Activated T-helper 1 cell treated with anti-CD3 and anti-CD28 coated beads, Interleukin-2, amount 50 U/mL, for 16 hours (primary cell): Measurements from ENCODE around the gene NEXN.

Experiments used
- DNase-seq, 2 donors: peaks; one replicate each; pipeline ENCODE4 v3.0.0-alpha.2; 2020; ENCODE audit warnings: low read depth in 1 of 2, low spot score in 1 of 2

The NEXN gene

DNA sequence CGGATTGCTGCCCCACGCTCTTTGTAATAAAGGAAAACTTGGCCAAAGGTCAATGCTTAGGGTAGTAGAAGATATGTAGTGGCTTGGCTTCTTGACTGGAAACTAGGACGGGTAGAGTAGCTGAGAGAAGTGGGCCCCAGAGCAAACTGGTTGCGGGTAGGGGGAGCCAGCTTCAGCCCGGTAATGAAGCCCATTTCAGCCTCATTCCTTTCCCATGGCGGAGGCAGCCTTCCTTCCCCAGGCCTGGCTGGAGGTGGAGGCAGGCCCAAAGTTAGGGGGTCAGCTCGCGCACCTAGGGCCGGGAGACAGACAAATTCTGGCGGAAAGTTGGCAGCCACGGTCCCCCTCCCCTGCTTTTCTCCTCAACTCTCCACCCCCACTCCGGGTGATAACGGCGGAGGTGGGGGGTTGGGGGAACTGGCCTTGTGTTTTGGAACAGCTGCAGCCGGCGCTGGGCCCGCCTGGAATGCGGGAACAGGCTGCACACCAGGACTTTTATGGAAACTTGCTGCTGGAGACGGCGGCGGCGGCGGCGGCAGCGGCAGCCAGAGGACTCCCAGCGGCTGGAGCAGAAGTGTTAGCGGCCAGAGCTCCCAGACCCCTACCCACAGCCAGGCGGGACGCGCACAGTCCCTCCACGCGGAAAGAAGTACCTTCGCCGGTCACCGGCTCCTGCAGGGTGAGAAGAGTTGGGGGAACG lies at the start of gene NEXN:
Gene NEXN, plus strand, starts transcription at position 544 of the 700 bp plus-strand sequence. CDS start 27,483 bp downstream, outside the sequence.
- no peak for DNase-seq

DNA sequence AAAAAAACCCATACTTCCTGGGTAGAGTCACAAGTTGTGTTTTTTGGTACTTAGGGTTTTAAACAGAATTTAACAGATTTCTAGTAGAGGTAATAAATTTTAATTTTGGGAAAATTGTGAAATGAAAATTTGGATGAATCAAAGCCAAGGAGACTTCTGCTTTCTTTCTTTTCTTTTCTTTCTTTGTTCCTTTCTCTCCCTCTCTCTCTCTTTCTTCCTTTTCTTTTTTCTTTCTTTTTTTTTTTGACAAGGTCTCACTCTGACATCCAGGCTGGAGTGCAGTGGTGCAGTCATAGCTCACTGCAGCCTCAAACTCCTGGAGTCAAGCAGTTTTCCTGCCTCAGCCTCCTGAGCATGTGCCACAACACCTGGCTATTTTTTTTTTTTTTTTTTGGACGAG lies 46.9 kb upstream of the NEXN start:
- DNase-seq, result no peak

DNA sequence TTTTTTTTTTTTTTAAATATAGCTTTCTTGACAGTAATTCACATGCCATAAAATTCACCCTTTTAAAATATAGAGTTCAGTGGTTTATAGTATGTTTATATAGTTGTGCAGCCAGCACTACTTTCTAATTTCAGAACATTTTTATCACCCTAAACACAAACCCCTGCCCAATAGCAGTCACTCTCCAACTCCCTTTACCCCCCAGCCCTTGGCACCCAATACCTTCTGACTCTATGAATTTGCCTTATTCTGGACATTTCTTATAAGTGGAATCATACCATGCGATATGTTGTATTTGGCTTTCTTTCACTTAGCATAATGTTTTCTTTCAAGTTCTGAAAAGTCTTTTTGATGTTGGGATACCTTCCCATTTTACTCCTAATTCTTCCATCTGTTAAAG lies 42.5 kb upstream of the NEXN start:
- DNase-seq, result no peak

DNA sequence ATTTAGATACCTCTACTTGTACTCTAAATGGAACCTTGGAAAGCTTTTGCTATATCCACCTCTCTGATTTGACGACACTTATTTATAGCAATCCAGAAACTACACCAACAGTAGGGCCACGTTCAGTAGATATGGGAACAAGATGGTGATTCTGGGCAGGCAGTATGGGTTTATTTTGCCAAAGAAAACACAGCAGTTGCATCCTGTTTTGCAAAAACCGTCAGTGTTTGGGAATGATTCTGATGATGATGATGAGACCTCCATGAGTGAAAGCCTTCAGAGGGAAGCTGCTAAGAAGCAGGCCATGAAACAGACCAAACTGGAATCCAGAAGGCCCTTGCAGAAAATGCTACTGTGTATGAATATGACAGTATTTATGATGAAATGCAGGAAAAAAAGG lies 41.5 kb upstream of the NEXN start:
- DNase-seq, result no peak

DNA sequence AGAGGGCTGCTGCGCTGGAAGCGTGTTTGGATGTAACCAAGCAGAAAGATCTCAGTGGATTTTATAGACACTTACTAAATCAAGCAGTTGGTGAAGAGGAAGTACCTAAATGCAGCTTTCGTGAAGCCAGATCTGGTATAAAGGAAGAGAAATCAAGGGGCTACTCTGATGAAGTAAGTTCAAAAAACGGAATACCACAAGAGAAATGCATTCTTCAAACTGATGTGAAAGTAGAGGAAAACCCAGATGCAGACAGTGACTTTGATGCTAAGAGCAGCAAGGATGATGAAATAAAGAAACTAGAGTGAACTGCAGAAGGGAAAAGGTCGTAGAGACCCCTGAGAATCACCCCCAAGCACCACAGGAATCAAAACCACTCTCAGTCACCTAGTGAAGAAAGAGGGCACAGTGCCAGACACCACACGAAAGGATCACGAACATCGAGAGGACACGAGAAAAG lies 40.8 kb upstream of the NEXN start:
- DNase-seq, result no peak

DNA sequence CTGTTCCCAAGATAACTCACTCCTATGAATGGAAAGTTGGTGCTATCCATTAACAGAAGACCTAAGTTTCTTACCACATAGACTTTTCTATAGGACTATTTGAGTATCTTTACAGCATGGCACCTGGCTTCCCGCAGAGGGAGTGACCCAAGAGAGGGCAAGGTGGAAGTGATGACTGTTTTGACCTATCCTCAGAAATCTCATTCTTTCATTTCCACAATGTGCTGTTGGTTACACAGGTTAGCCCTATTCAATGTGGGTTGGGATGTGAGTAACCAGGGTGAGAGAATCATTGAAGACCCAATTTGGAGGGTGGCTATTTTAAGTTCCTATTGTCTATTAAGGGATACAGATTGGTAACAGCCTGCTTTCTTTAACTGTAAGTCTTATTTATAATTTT lies 38.3 kb upstream of the NEXN start:
- DNase-seq, result no peak

DNA sequence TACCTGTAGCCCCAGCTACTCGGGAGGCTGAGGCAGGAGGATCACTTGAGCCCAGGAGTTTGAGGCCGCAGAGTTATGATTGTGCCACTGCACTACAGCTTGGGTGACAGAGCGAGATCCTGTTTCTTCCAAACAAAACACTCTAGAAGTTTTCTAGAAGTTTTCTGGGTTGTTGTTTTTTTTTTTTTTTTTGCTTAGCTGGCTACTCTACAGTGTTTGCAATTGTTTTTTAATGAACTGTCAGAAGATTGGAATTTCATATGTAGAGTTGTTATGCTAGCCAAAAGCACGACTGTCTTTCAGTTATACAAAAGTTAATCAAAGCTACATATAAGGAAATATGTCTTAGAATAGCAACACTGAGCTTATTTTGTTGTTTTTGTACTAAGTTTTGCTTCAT lies 30.9 kb upstream of the NEXN start:
- DNase-seq, result no peak

DNA sequence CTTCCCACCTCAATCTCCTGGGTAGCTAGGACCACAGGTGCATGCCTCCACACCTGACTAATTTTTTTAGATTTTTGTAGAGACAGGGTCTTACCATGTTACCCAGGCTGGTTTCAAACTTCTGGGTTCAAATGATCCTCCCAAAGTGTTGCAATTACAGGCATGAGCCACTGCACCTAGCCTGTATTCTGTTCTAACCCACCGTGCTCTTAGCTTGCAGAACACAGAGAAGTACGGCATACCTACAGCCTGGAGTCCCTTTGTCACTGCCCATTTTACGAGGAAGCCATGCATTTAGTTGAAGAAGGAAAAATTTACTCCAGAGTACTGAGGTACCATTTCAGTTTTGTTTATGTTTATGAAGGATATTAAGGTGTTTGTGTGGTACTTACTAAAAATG lies 29.7 kb upstream of the NEXN start:
- DNase-seq, result no peak

DNA sequence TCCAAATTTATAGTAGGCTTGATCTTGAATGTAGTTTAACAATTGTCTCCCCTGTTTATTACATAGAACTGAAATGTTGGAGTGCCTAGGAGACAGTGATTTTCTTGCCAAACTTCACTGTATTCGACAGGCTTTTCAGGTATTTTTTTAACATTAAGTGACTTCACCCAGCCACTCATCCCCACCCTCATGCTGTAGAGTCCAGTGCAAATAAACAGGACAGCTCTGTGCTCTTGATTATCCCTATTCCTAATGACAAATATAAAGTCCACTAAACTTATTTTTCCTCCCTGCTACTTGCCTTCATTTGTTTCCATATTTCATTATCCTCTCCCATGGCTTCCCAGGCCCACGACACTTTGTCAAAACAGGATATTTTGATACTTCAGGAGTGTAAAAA lies 29.2 kb upstream of the NEXN start:
- no peak for DNase-seq

DNA sequence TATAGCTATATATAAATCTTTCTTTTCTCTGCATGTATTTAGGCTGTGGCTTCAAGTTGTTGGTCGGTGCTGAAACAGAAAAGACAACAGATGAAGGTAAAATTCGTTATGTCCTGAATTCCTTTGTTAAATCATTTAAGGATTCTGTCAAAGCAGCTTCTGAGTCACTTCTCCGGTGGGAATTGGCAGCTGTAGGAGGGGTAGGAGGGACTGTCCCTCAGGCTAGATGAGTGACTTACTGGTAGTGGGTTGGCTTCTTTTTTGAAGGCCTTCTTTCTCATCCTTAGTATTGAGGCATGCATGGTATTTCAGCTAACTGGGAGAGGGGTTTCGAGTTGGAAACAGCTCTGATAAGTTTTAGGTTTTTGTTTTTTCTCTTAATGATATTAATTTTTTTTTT lies 22.1 kb upstream of the NEXN start:
- DNase-seq, result no peak

DNA sequence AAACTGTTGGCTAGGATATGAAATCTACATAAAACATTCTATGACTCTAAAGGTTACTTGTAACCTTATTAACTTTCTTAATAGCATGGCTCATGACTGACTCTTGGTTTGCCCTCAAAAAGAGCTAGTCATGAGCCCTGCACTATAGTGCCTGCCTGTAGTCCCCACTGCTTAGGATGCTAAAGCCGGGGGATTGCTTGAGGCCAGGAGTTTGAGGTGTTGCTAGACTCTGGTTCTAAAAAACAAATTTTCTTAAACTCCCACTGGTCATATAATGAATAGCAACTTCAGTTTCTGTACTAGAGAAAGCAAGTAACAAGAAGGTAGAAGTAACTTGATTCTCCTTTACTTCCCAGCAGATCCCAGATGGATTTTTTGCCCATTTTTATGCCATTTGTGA lies 15.8 kb upstream of the NEXN start:
- no peak for DNase-seq

DNA sequence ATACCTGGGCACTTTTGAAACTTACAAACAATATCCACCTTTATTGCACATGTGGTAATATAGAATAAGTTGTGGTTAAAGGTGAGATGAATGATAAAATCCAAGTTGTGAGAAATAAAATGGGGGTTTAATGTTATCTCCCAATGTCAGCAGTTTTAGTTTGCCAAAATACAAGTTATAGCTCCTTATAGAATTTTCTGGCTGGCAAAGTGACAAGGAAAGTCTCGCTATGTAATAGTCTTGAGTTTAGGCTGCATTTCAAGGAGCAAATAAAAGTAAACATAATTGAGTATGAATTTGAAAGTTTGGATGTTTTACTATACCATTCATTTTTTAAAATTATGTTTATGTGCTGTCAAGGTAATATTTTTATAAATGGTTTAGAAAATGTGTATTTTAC lies 15.0 kb upstream of the NEXN start:
- no peak for DNase-seq

DNA sequence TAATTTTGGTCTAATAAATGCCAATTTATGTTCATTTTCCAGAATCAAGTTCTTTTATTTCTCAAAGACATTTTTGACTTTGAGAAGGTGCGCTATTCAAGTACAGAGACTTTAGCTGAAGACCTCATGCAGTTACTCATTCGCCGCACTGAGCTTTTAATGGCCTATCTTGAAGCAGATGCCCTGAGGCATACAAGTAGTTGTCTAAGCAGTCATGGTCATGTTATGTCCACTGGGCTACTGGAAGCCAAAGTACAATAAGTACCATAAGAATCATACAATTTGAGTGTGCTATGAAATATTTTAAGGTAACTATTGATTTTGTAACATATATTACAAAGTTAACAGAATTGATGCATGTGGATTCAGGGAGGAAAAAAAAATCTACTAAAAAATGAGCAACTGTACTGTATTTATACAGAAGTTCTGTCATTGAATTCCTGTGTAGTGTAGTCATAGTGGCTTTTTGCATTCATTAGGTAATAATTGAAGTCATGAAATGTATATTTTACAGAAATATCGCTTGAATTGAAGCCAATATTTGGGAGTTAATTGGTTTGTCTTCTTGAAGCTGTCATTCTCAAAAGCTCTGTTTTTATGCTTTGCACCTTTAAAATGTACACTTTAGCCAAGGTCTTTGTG lies 13.5 kb upstream of the NEXN start:
- no peak for DNase-seq

DNA sequence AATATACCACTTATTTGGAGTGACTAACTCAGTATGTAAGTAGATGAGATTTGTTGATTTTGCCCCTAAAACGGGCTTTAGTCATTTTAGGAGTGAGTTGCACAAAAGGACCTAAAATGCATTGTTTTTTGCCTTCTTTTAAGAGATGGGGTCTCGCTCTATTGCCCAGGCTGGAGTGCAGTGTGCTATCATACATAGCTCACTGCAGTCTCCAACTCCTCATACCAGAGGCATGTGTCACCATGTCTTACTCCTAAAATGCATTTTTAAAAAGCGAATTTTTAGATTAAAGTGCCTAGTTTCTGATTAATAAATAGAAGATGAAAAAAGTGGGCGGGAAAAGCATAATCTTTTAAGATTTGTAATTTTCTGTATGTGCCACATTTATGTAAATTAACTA lies 11.5 kb upstream of the NEXN start:
- no peak for DNase-seq

DNA sequence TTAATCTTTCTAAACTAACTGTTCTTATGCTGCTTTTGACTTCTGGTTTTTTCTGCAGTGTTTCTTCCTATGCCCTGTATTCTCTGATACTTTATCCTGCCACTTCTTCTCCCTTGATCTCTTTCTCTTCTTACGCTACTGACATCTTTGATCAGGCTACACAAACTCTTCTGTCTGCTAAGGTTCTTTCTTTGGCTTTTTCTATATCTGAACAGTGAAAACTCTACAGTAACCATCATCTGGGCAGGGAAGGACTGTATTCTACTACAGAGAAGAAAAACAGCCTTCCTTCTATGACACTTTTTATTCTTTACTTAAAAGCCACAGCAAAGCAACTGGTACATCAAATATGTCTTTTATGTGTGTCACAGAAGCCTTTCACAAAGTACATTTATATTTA lies 7.4 kb upstream of the NEXN start:
- DNase-seq, result no peak

DNA sequence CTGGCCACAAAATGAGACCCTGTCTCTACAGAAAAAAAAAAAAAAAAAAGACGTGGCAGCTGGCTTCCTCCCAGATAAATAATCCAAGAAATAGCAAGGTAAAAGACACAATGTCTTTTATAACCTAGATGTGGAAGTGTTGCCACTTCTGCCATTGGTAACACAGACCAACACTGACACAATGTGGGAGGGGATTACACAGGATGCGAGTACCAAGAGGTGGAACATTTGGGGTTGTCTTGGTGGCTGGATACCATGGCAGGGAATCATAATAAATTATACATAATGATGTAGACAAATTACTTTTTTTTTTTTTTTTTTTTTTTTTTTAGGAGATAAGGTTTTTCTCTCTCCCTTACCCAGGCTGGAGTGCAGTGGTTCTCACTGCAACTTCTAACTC lies 6.0 kb upstream of the NEXN start:
- no peak for DNase-seq

DNA sequence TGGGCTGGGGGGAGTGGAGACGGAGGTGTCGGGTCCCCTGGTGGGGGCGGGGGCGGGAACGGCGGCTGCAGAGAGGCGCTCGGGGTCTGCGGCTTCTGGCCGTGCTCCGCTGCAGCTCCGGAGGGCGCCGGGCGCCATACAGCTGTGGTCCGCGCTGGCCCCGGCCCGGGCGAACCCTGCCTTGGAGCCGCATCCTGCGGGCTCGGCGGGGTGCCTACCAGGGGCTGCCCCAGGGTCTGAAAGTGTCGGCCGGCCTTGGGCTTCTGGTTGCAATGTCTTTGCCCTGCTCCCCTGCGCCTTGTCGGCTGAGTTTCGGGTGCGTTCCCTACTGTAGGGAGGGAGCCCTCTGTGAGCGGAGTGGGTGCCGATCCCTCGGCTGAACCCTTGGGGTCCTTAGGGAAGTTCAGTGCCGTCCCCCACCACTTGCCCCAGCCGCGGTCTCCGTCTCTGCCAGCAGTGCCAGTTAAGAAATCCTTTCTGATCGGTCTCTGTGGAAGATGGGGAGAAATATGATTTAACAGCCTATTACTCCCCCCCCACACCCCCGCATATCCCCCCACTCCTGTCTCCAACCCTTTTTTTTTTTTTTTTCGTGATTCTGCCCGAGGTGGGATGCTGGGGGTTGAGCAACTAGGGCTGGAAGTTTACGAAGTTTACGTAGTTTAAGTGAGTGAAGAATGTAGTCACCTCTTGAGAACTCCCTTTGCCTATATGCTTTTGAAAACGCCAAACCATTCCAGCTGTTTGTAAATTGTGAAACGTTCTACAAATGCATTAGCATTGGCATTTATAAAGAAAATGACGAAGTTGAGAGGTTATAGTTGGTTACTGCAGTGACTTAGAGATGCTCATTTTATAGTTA lies 588 bp downstream of the NEXN start:
- DNase-seq, result no peak

DNA sequence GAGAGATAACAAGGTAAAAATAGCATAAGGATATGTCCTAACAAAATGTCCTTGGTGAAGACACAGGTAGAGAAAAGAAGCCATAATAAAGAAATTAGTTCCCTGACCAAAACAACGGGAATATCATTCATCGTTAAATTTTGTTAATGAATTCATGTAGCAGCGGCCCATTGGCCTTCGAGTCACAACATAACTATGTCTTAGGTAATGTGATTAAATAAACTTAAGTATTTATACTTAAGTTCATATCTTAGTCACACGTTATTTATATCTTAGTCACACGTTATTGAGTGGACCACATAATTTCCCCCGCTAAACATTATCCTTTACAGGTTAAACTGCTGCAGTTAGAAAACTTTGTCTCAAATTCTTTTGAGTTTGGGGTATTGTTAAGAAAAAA lies 1.2 kb downstream of the NEXN start:
- no peak for DNase-seq

DNA sequence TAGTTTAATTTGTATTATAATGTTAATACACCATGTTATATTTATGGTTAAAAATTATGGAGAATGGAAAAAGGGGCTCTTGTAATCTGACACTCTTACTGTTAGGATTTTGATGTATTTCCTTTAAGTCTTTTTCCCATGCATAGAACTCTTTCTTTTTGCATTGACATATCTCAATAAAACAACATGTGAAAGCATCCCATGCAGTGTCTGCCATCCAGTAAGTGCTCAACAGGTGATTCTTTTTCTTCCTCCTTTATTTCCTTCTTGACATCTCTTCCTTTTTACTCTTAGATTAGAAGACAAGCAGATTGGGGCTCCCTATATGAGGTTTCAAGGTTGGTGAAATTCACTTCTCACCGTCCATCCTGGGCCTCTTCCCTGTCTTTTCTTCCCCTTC lies 2.8 kb downstream of the NEXN start:
- DNase-seq, result no peak

DNA sequence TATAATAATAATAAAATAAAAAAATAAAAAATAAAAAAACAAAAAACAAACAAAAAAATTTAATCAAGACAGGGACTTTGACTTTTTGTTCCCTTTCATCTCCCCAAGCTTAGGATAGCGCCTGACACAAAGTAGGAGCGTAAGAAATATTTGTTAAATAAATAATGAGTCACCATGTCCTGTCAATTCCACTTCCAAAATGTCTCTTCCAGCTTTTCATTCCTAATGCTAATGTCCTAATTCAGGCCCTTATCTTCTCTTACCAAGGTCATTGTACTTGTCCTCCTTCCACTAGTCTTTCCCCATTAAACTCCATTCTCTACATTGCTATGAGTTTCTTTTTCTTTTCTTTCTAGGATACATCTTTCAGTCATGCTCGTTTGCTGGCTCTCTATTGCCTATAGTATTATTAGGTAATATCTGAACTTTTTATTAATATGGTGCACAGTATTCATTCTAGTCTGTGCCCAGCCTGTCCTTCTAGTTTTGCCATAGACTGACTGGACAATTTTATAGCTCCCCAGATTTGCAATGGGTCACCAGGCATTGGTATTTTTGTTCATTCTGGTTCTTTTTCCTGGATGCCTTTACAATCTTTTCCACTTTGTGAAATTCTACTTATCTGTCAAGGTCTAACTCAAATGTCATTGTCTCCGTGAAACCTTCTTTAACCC lies 11.4 kb downstream of the NEXN start:
- DNase-seq, result no peak

DNA sequence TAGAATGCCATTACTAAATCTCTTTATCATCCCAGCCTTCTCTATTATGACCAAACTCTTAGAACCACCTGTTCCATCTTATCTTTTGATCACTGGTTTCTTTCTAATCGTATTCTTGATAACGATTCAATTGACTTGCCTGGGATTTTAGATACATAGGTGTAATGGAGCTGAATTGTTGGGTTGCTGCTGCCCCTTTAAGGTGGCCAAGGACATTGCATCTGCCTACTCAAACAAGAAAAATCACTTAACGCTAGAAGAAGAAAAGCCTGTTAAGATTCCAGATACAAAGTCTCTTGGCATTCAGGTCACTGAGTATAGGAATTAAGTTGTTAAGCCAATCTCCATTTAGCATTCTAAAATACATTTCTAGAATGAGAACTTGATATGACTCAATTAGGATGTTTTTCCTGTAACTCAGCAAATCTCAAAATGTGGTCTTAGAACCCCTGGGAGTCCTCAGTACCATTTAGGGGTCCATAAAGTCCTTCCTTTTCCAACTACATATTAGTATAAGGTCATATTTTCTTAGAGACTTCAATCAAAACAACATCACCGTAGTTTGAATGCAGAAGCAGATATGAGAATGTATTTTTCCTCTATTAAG lies 12.4 kb downstream of the NEXN start:
- DNase-seq, result no peak
